Amygdala (tissue), 56 donors: ENCODE measurements around the gene RGL1.
A peak's percentile ranks its signal among the peaks of the same experiment; 100 is the strongest.

Experiments
- DNase-seq, 56 donors: peaks; one replicate each; lab custom pipeline; 2025; lab: John Stamatoyannopoulos, UW

The RGL1 gene

GRCh38 chr1:183859119-183859518 is 54.2 kb downstream of the RGL1 start:
- DNase-seq = no peak

GRCh38 chr1:183859831-183860230 is 54.9 kb downstream of the RGL1 start:
- no peak for DNase-seq

GRCh38 chr1:183862967-183863366 is 58.0 kb downstream of the RGL1 start:
- no peak for DNase-seq

- DNase-seq = no peak
Observed at GRCh38 chr1:183863852-183864251, 58.9 kb downstream of the RGL1 start.

GRCh38 chr1:183864611-183865010 is 59.7 kb downstream of the RGL1 start:
- no peak for DNase-seq

GRCh38 chr1:183869230-183869629 is 64.3 kb downstream of the RGL1 start:
- no peak for DNase-seq

GRCh38 chr1:183869664-183870063 is 64.7 kb downstream of the RGL1 start:
- peak in 1 of 56 donors; percentile 18 for DNase-seq

- DNase-seq = peak in 4 of 56 donors; percentile 4 to 12 (median 9)
Observed at GRCh38 chr1:183870351-183871077, 65.6 kb downstream of the RGL1 start.

GRCh38 chr1:183871142-183871541 is 66.2 kb downstream of the RGL1 start:
- DNase-seq = peak in 23 of 56 donors; percentile 10 to 68 (median 36)

GRCh38 chr1:183871601-183872000 is 66.7 kb downstream of the RGL1 start:
- DNase-seq = peak in 1 of 56 donors; percentile 20

- DNase-seq = no peak
Observed at GRCh38 chr1:183872403-183872802, 67.5 kb downstream of the RGL1 start.

- no peak for DNase-seq
Observed at GRCh38 chr1:183873642-183874041, 68.7 kb downstream of the RGL1 start.

GRCh38 chr1:183876309-183876708 is 71.4 kb downstream of the RGL1 start:
- DNase-seq = no peak

- peak in 46 of 56 donors; percentile 8 to 85 (median 49) for DNase-seq
Observed at GRCh38 chr1:183877053-183877720, 72.3 kb downstream of the RGL1 start.

GRCh38 chr1:183879494-183879893 is 74.6 kb downstream of the RGL1 start:
- peak in 3 of 56 donors; percentile 5 to 19 (median 11) for DNase-seq

- no peak for DNase-seq
Observed at GRCh38 chr1:183879966-183880365, 75.0 kb downstream of the RGL1 start.

GRCh38 chr1:183880531-183881243 is 75.8 kb downstream of the RGL1 start:
- no peak for DNase-seq

- peak in 49 of 56 donors; percentile 6 to 84 (median 57) for DNase-seq
Observed at GRCh38 chr1:183881387-183882131, 76.6 kb downstream of the RGL1 start.

- no peak for DNase-seq
Observed at GRCh38 chr1:183882335-183883167, 77.6 kb downstream of the RGL1 start.

- DNase-seq = no peak
Observed at GRCh38 chr1:183883623-183884022, 78.7 kb downstream of the RGL1 start.
